GM12878 (cell line): ENCODE measurements around the gene ISCU. TPM values are rescaled to one million over a fixed set of nuclear protein-coding genes. Genes with fewer than 3 reads are reported as not detected.

Experiments used
- ATAC-seq: fragments of 200-7000 bp; cut with Tn5 transposase; 3 replicates; pipeline ENCODE4 v1.9.1; 2020; ENCODE audit warnings: mild to moderate bottlenecking, moderate library complexity
- BruUV-seq: library from RNA; stranded (reverse); fragments of 400-500 nt; replicated peaks from 2 replicates; lab custom pipeline; 2021; lab: Mats Ljungman, UMichigan
- CTCF ChIA-PET: fragments of 300-600 bp; sonication (Branson Sonifier 250); formaldehyde crosslinking; extraction: SDS; loops from one replicate; lab custom pipeline; 2021; ENCODE audit warnings: inconsistent platforms; lab: Yijun Ruan, JAX
- POLR2A ChIA-PET: fragments of 350-600 bp; formaldehyde crosslinking; extraction: SDS; loops from one replicate; lab custom pipeline; 2021; ENCODE audit warnings: inconsistent platforms; lab: Charles Lee
- RAD21 ChIA-PET: fragments of 300-600 bp; sonication (Branson Sonifier 250); formaldehyde crosslinking; loops from one replicate; lab custom pipeline; 2023; ENCODE audit warnings: antibody characterized with exemption; ENCODE audit not compliant: unreplicated experiment; lab: Charles Lee
- SMC1A ChIA-PET: fragments of 300-600 bp; sonication (Branson Sonifier 250); formaldehyde crosslinking; loops from one replicate; lab custom pipeline; 2023; ENCODE audit not compliant: unreplicated experiment, uncharacterized antibody; lab: Charles Lee
- DNase-seq: peaks from one replicate; pipeline ENCODE4 v3.0.0-alpha.2; 2011; ENCODE audit warnings: low read depth, low spot score
- FAIRE-seq: peaks from 3 replicates; lab custom pipeline; 2011; peaks lifted over from hg19 to GRCh38; lab: Jason Lieb, UNC
- H2AFZ ChIP-seq: 2 replicates; pipeline ENCODE4 v1.6.0; 2011; ENCODE audit warnings: low read depth, low read length, control low read depth; ENCODE audit not compliant: control insufficient read depth
- H3K27ac ChIP-seq: 2 replicates; pipeline ENCODE4 v1.5.1; 2011; ENCODE audit warnings: control low read depth; ENCODE audit not compliant: control insufficient read depth, insufficient read depth
- H3K27me3 ChIP-seq, 2 experiments: replicated peaks in 1 of 2; 2 replicates each; pipeline versions ENCODE4 v1.6.0 to v1.6.1; 2011; ENCODE audit warnings: low read length in 1 of 2; ENCODE audit not compliant: control insufficient read depth in 2 of 2, insufficient read depth in 2 of 2
- H3K36me3 ChIP-seq, 2 experiments: 2 replicates each; pipeline ENCODE4 v1.5.1; 2011; ENCODE audit warnings: low read length in 1 of 2; ENCODE audit not compliant: control insufficient read depth in 2 of 2, insufficient read depth in 2 of 2
- H3K4me1 ChIP-seq: 2 replicates; pipeline ENCODE4 v1.6.1; 2011; ENCODE audit warnings: mild to moderate bottlenecking, low read length, moderate library complexity, mixed read lengths; ENCODE audit not compliant: control insufficient read depth, insufficient read depth
- H3K4me2 ChIP-seq: 2 replicates; pipeline ENCODE4 v1.6.0; 2011; ENCODE audit warnings: control low read depth; ENCODE audit not compliant: control insufficient read depth, insufficient read depth
- H3K4me3 ChIP-seq: fragments of 200-600 bp; sonication (generic); 2 replicates; pipeline ENCODE4 v1.5.1; 2016
- H3K79me2 ChIP-seq: 2 replicates; pipeline ENCODE4 v1.6.0; 2011; ENCODE audit warnings: low read length; ENCODE audit not compliant: control insufficient read depth, insufficient read depth
- H3K9ac ChIP-seq: 2 replicates; pipeline ENCODE4 v1.8.0; 2011; ENCODE audit warnings: low read length, control low read depth, mixed read lengths; ENCODE audit not compliant: control insufficient read depth, insufficient read depth
- H3K9me3 ChIP-seq: replicated peaks from 3 replicates; pipeline ENCODE4 v1.5.1; 2011; ENCODE audit warnings: mild to moderate bottlenecking, low read length; ENCODE audit not compliant: control insufficient read depth, insufficient read depth
- H4K20me1 ChIP-seq: 2 replicates; pipeline ENCODE4 v1.6.0; 2011; ENCODE audit not compliant: control insufficient read depth, insufficient read depth
- CBX5 ChIP-seq: sonication (generic); IDR thresholded peaks from 2 replicates; pipeline ENCODE4 v1.6.1; 2016; ENCODE audit warnings: low read depth, moderate library complexity, mild to moderate bottlenecking, inconsistent platforms
- CHD2 ChIP-seq: IDR thresholded peaks from 2 replicates; pipeline ENCODE4 v1.6.1; 2011; ENCODE audit warnings: low read depth, low read length, improper control_type of control experiment, borderline replicate concordance
- EED ChIP-seq: sonication (generic); IDR thresholded peaks from 2 replicates; pipeline ENCODE4 v1.6.1; 2016; ENCODE audit warnings: antibody characterized with exemption, low read depth
- NFIC ChIP-seq: IDR thresholded peaks from 2 replicates; pipeline ENCODE4 v1.6.1; 2012; ENCODE audit warnings: low read depth, mild to moderate bottlenecking, inconsistent platforms, low read length, moderate library complexity
- NR2C2 ChIP-seq: IDR thresholded peaks from 2 replicates; pipeline ENCODE4 v1.6.1; 2011; ENCODE audit warnings: borderline replicate concordance, low read depth; ENCODE audit not compliant: control insufficient read depth, insufficient read length
- NR2F1 ChIP-seq: fragments of 450-650 bp; conservative IDR thresholded peaks from 2 replicates; pipeline ENCODE4 v1.6.1; 2017; ENCODE audit warnings: mild to moderate bottlenecking
- RBBP5 ChIP-seq: fragments of 200-600 bp; sonication (generic); conservative IDR thresholded peaks from 2 replicates; pipeline ENCODE4 v1.6.1; 2016
- ZBED1 ChIP-seq: IDR thresholded peaks from 2 replicates; pipeline ENCODE4 v1.6.1; 2016; ENCODE audit warnings: borderline replicate concordance
- ZNF622 ChIP-seq: fragments of 450-650 bp; IDR thresholded peaks from 2 replicates; pipeline ENCODE4 v1.6.1; 2017; ENCODE audit warnings: mild to moderate bottlenecking, inconsistent platforms
- WGBS: methylation state at CpG from one replicate; pipeline ENCODE4 v1.1.6; 2016; ENCODE audit warnings: low lambda C conversion rate; ENCODE audit not compliant: insufficient replicate concordance, insufficient coverage; ENCODE audit errors: missing lambda C conversion rate; 5-methylcytosine and 5-hydroxymethylcytosine counted together
- in situ Hi-C: fragments of 300-500 bp; cut with MboI; formaldehyde crosslinking; loops from 9 replicates; pipeline ENCODE4 v1.14.3; 2018; ENCODE audit warnings: mixed read lengths
- intact Hi-C: fragments of 100-400 bp; cut with micrococcal nuclease; formaldehyde crosslinking; loops from one replicate; pipeline ENCODE4 v1.14.2; 2022; ENCODE audit not compliant: unreplicated experiment
- polyA plus RNA-seq, 11 experiments: library from polyadenylated mRNA; depleted of rRNA in 4 of 11; unstranded in 6 of 11; stranded (reverse) in 5 of 11; fragments of >200 nt; fragmentation: Nextera tagmentation in 4 of 11; fragmentation: Illumina TruSeq in 1 of 11; extraction: Ambion mirVana in 4 of 11; extraction: Trizol in 1 of 11; gene quantifications; 1 replicate in 1 of 11; 2 replicates in 10 of 11; pipeline versions ENCODE4 v1.2.1 to v1.2.3, GENCODE V29; 2011 to 2016; ENCODE audit warnings: inconsistent platforms in 2 of 11, missing spikeins in 2 of 11, low read depth in 1 of 11
- total RNA-seq, 4 experiments: library from RNA; depleted of rRNA in 3 of 4; stranded (reverse); fragments of >200 nt in 3 of 4; fragmentation: Illumina TruSeq in 1 of 4; extraction: Trizol in 1 of 4; gene quantifications; 2 replicates each; pipeline versions ENCODE4 v1.2.1 to v1.2.3, GENCODE V29; 2013 to 2021
- TF ChIP-seq, protein P1 (sequence below): fragments of 450-650 bp; IDR thresholded peaks from 2 replicates; pipeline ENCODE4 v1.6.1; 2017; ENCODE audit warnings: borderline replicate concordance

ISCU gene
- total and polyA plus RNA-seq, 10 of the 15 experiments (the other 5 are each of a cell fraction or from before 2014, with no cell fraction given) = 32.8 to 260 (median 127) TPM

DNA sequence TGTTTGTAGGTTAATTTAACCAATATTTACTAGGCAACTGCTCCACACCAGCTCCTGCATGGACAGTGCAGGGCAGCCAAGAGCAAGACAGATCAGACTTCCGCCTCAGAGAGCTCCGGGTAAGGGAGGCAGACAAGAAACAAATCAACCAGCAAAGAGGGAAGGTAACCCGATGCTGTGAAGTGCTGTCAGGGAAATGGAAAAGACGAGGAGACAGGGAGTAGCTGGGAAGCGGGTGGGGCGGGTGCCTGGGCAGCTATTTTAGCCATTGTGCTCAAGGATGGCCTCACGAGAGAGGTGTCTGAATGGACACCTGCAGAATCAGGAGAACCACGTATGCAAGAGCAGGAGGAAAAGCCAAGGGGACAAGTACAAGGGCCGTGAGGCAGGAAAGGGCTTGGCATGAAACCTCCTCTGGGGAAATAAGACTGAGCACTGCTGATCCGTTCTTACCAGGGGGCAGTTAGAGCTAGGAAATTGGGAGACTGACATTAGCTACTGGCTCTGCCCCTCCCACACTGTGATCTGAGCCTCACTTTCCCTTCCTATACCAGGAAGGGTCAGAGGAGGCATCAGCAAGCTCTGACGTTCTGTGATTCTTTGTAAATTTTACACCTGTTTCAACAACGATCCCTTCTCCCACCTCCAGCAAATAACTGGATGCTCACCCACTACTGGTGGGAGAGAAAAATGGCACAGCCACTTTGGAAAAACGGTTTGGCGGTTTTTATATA lies 42.0 kb downstream of the ISCU start (continued):
- TF ChIP-seq ZNF622 = no peak
- TF ChIP-seq NR2C2 = no peak
- no peak for TF ChIP-seq CHD2
- TF ChIP-seq ZBED1 = no peak

DNA sequence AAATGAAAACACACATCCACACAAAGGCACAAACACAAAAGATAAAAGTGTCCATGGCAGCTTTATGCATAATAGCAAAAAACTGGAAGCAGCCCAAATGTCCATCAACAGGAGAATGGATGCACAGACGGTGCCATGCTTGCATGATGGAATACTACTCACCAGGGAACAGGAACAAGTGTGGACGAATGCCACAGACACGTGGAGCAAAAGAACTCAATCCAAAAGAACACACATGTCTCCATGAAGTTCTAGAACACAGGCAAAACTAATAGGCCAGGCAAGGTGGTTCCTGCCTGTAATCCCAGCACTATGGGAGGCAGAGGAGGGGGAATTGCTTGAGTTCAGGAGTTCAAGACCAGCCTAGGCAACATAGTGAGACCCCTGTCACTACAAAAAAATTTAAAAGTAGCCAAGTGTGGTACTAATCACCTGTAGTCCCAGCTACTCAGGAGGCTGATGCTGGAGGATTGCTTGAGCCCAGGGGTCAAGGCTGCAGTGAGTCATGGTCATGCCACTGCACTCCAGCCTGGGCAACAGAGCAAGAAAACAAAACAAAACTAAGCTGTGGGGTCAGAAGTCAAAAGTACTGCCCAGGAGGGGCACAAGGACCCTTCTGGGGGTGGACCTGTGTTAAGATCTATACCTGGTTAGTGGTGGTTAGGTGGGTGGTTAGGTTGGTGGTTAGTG lies 42.7 kb downstream of the ISCU start:
- Histone ChIP-seq H3K27ac (no peak overlapping the region), H3K36me3 (no peaks in the 10 kb centered on the region), H3K4me1 (peaks cover 12% of the 10 kb centered on the region), H3K9me3 (no peaks in the 10 kb centered on the region), H2AFZ (no peak overlapping the region), H4K20me1 (no peaks in the 10 kb centered on the region), H3K27me3 (no peaks in the 10 kb centered on the region), H3K79me2 (no peaks in the 10 kb centered on the region), H3K9ac (no peak overlapping the region), H3K4me2 (no peak overlapping the region), H3K4me3 (no peak overlapping the region)
- FAIRE-seq (no peak), DNase-seq (no peak), ATAC-seq (peak; percentile 32)
- TF ChIP-seq, protein P1, sequence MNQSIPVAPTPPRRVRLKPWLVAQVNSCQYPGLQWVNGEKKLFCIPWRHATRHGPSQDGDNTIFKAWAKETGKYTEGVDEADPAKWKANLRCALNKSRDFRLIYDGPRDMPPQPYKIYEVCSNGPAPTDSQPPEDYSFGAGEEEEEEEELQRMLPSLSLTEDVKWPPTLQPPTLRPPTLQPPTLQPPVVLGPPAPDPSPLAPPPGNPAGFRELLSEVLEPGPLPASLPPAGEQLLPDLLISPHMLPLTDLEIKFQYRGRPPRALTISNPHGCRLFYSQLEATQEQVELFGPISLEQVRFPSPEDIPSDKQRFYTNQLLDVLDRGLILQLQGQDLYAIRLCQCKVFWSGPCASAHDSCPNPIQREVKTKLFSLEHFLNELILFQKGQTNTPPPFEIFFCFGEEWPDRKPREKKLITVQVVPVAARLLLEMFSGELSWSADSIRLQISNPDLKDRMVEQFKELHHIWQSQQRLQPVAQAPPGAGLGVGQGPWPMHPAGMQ = no peak
- TF ChIP-seq RBBP5 = no peak
- 0 out of 2 replicates have a peak, but pooled peaks have one; percentile 12 for TF ChIP-seq EED
- TF ChIP-seq NR2F1 = peak; percentile 64
- no peak for TF ChIP-seq NFIC
- no peak for TF ChIP-seq CBX5
- BruUV-seq = no TSS peak
- CTCF ChIA-PET = no interaction called here
- intact Hi-C loops (loop anchor here (5.0 kb wide), 1 partner anchor 688 kb away; no protein-coding TSS in a partner anchor), in situ Hi-C loops (no loop called here)
- whole genome bisulfite sequencing = 64% methylated on average over 3 of the region's 3 CpGs
- RAD21 ChIA-PET = no interaction called here
- POLR2A ChIA-PET = no interaction called here
- SMC1A ChIA-PET = interaction anchor here (0.6 to 1.5 kb wide), 3 partner anchors 10 to 974 kb away, joined by 3 to 5 read pairs (median 5); no protein-coding TSS in a partner anchor
